Activated CD4-positive, alpha-beta T cell treated with anti-CD3 and anti-CD28 coated beads, Interleukin-2, amount 50 U/mL, for 24 hours (primary cell): ENCODE results near the gene D2HGDH.
"Not testable (repeated sequence)": the region's sequence is repeated elsewhere in the genome, so short reads cannot be mapped to it uniquely, and the experiment has no call there.

ENCODE experiments used
- DNase-seq, 2 donors: peaks; one replicate each; pipeline ENCODE4 v3.0.0-alpha.2; 2020; ENCODE audit warnings: low read depth in 1 of 2, low spot score in 1 of 2

The D2HGDH gene

DNA sequence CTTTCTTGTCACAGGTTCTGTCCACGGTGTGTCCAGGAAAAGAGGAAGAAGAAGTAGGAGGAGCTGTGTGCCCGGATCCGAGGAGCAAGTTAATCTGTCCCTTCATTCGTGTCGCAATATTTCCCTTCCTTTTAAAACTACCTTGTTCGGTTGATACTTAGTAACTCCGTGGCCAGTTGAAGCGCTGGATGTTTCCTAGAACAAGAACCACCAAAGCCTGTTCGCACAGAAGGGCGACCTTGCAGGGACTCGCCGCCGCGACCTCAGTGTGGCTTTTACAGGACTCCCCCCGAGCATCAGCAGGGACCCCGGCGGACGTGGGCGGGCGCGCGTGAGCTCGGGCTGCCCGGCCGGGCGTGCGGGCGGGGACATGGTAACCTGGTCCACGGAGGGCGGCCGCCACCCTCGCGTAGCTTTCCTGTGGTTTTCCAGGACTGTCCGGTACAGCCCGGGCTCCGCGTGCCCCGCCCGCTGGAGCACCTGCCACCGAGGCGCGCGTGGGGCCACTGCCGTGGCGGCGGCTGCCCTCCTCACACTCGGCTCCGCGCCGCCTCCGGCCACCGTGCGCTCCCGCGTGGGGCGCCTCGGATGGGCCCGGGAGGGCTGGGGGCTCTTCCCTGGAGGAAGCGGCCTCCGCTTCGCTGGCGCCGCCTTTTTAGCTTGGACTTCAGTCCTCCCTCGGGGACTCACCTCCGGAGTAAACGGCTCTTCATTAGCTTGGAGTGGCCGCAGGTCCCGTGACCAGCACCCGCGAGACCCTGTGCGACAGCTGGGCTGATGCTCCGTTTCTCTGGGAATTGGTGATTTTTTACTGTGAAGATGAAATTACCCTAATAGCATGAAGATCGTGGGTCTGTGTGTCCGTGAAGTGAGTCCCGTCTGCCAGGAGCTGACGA lies 9.2 kb upstream of the D2HGDH start:
- no peak for DNase-seq

DNA sequence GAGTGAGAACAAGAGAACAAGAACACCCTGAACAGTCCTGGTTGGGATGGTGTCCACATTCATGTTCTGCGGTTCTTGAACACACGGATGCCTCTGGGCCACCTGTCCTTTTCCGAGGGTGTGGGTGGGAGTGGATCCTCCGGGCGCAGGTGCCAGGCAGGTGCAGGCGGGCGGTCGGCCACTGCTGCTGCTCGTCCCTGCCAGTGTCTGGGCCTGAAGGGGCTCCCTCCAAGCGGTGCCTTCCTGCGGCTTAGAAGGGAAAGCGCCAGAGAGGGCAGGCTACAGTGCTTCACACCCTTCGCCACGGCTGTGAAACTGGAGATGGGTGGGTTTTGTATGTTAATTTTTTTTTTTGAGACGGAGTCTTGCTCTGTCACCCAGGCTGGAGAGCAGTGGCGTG lies 8.0 kb upstream of the D2HGDH start:
- no peak for DNase-seq

GRCh38 chr2:241728000-241728399 lies 6.4 kb upstream of the D2HGDH start:
- no peak for DNase-seq

- DNase-seq, result no peak
These were observed 5.8 kb upstream of the D2HGDH start for GRCh38 chr2:241728627-241729026.

DNA sequence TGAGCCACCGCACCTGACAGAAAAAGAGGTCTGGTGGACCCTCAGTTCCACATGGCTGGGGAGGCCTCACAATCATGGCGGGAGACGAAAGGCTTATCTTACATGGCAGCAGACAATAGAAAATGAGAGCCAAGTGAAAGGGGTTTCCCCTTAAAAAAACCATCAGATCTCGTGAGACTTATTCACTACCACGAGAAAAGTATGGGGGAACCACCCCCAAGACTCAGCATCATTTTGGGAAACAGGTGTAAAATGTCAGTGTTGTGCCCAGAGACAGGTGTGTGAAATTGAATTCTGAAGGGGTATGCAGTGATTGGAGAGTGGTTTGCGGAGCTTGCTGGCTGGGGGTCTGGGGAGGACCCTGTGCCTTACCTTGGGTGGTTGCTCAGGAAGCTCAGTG lies 4.6 kb upstream of the D2HGDH start:
- no peak for DNase-seq

GRCh38 chr2:241730671-241731293 lies 3.6 kb upstream of the D2HGDH start:
- DNase-seq, result no peak

- peak; percentile 33 for DNase-seq
These were observed 1.8 kb upstream of the D2HGDH start for GRCh38 chr2:241732513-241733186.

- no peak for DNase-seq
These were observed 831 bp upstream of the D2HGDH start for GRCh38 chr2:241733391-241734207.

- DNase-seq, result no peak
These were observed 293 bp upstream of the D2HGDH start for GRCh38 chr2:241734208-241734466.

GRCh38 chr2:241736111-241736510 lies 1.7 kb downstream of the D2HGDH start:
- no peak for DNase-seq

DNA sequence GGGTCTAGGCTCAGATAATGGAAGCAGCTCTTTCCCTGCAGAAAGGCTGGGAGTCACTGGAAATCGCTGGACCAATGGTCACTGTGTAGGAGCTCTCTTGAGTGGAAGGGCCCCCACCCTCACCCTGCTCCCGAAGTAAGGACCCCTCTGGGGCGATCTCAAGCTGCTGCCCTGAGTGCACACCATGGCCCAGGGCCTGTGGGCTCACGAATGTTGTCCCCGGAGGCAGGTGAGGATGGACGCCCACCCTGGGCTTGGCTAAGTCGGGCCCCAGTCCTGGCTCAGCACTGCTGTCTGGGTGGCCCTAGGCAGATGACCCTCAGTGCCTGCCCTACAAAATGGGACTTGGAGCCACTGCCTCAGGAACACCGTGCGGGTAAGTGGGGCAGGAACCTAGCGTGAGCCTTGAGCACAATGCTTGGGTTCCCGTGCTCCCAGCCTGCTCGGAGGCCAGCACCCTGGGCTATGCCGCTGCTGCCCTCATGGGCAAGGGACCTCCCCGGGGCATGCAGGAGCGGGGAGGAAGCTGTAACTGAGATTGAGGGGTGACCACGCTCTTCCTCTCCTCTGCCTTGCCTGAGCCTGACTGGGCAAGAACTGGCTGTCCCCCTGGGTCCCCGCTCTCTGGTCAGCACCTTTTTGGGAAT lies 3.7 kb downstream of the D2HGDH start:
- no peak for DNase-seq

DNA sequence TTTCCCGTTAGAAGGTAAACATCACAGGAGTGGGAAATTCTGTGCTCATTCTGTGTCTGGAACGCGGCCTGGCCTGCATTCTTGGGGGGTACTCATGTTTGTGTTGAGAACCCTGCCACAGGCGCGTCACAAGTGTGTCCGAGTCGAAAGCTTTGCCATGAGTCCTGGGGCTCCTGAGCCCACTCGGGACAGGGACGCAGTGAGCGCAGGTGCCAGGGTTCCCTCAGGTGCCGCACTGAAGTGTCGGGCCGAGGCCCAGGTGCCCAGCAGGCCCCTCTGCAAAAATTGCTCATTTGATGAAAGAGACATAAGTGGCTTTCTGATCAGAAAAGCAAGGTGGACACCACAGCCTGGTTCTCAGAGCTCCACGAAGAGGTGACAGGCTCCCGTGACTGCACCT lies 4.7 kb downstream of the D2HGDH start:
- no peak for DNase-seq

- peak in 1 of 2 donors; percentile 60 for DNase-seq
These were observed 5.2 kb downstream of the D2HGDH start for GRCh38 chr2:241739651-241740050.

DNA sequence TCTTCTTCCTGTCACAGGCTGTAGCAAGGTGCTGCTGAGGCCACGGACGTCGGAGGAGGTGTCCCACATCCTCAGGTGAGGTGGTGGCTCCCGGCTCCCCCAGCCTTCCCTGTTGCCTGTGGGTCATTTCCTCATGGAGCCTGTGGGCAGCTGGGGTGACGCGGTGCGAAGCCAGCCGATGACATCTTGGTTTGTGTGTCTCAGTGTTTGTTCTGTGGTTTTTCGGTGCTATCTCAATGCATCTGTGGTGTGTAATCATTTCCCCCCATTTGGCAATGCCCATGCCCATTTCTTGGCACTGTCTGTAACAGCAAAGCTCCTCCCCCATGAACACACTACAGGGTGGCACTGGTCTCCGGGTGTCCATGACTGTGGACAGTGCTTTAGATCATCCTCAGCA lies 6.6 kb downstream of the D2HGDH start:
- DNase-seq, result no peak

DNA sequence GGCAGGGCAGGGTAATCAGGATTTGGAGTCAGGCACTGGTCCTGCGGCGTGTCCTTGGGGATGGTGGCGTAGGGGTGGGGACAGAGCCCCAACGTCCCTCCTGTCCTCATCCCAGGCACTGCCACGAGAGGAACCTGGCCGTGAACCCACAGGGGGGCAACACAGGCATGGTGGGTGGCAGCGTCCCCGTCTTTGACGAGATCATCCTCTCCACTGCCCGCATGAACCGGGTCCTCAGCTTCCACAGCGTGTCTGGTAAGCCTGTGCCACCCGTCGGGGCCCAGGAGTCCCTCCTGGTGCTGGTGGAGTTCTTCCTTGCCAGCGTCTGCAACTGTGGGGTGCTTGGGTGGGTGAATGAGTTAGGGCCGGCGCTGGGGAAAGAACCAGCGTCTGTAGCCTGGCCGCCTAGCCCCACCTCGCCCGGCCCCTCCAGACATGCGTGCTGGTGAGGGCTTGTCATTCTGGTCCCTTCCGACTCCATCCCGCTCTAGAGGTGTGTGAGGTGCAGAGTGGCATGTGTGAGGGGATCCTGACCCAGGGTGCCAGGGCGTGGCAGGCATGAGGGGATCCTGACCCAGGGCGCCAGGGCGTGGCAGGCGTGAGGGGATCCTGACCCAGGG lies 8.0 kb downstream of the D2HGDH start:
- DNase-seq, result no peak

GRCh38 chr2:241743008-241743407 lies 8.6 kb downstream of the D2HGDH start:
- not testable (repeated sequence) for DNase-seq

GRCh38 chr2:241743620-241744019 lies 9.2 kb downstream of the D2HGDH start:
- no peak for DNase-seq

GRCh38 chr2:241744028-241744754 lies 9.8 kb downstream of the D2HGDH start:
- no peak for DNase-seq

DNA sequence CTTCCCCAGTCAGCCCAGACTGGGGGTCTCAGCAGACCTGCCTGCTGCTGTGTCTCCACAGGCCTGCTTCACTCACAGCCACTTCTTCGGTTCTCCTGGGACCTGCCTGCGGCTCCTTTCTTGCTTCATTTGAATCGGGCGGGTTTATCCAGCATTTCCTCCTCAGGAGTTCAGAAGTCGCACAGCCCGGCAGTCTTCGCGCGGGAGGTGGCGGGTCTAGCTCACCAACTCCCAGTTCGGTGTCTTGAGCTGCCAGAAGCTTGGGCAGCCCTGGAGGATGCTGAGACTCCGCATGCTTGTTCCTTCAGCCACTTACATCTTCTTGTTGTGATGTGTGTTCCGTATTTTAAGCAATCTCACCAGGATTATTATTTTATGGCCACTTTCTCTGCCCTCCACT lies 10.8 kb downstream of the D2HGDH start:
- no peak for DNase-seq

DNA sequence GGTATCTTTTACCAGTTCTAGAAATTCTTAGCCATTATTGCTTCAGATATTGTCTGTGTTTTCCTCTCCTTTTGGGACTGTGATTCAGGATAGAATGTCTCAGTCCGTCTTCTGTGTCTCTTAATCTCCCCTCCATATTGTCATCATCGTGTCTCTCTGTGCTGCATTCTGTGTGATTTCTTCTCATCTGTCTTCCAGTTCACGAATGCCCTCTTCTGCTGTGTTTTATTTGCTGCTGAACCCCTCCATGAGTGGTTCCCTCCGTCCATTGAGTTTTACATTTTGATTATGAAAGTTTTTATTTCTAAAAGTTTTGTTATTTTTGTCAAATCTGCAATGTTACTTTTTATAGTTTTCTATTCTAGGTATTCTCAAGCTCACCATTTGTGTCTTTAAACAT lies 11.7 kb downstream of the D2HGDH start:
- no peak for DNase-seq
